ENCODE results near the gene SPRR1A. TPM values are rescaled to one million over a fixed set of nuclear protein-coding genes. Genes with fewer than 3 reads are reported as not detected.

The SPRR1A gene
- total RNA-seq, 1 donor from 2014 or later: not detected

GRCh38 chr1:152959273-152959672 lies 24.6 kb upstream of the SPRR1A start:
- no peak for DNase-seq (ENCODE audit: low spot score)
- Histone ChIP-seq H3K4me3 (no peak overlapping the region), H3K9ac (no peak overlapping the region), H3K4me2 (no peak overlapping the region), H3K27ac (no peak overlapping the region), H3K36me3 (no peaks in the 10 kb centered on the region), H2AFZ (replicated peaks) (no peak overlapping the region), H3K9me3 (ENCODE audit: low read depth) (peaks cover 5% of the 10 kb centered on the region), H4K20me1 (ENCODE audit: low read depth) (no peaks in the 10 kb centered on the region), H3K79me2 (ENCODE audit: low read depth) (no peaks in the 10 kb centered on the region), H3K27me3 (no peaks in the 10 kb centered on the region), H3F3A (ENCODE audit: low read depth) (no peaks in the 10 kb centered on the region), H3K4me1 (no peaks in the 10 kb centered on the region)
- Mint-ChIP-seq H3K27ac (no peak overlapping the region), H3K4me1 (no peaks in the 10 kb centered on the region), H3K4me3 (no peak overlapping the region), H3K27me3 (ENCODE audit: insufficient read depth, low read depth) (no peaks in the 10 kb centered on the region), H3K9me3 (no peaks in the 10 kb centered on the region), H3K36me3 (no peaks in the 10 kb centered on the region)
- TF ChIP-seq EZH2phosphoT487 (IDR thresholded peaks at IDR 0.05): no peak
- no peak for TF ChIP-seq CTCF (IDR thresholded peaks at IDR 0.05)
- no peak for TF ChIP-seq EZH2 (IDR thresholded peaks at IDR 0.05)

GRCh38 chr1:152959801-152960451 lies 24.0 kb upstream of the SPRR1A start:
- TF ChIP-seq CTCF (IDR thresholded peaks at IDR 0.05) (no peak), EZH2 (IDR thresholded peaks at IDR 0.05) (no peak), EZH2phosphoT487 (IDR thresholded peaks at IDR 0.05) (no peak)
- no peak overlapping the region for H2AFZ ChIP-seq (replicated peaks)
- no peak overlapping the region for H3K4me3 ChIP-seq
- Mint-ChIP-seq H3K9me3 (no peaks in the 10 kb centered on the region), H3K4me3 (no peak overlapping the region), H3K36me3 (no peaks in the 10 kb centered on the region), H3K27me3 (ENCODE audit: insufficient read depth, low read depth) (no peaks in the 10 kb centered on the region), H3K4me1 (no peaks in the 10 kb centered on the region), H3K27ac (no peak overlapping the region)
- no peaks in the 10 kb centered on the region for H4K20me1 ChIP-seq (ENCODE audit: low read depth)
- H3K9me3 ChIP-seq (ENCODE audit: low read depth): peaks cover 5% of the 10 kb centered on the region
- H3K36me3 ChIP-seq: no peaks in the 10 kb centered on the region
- H3K4me2 ChIP-seq: no peak overlapping the region
- H3K9ac ChIP-seq: no peak overlapping the region
- no peak overlapping the region for H3K27ac ChIP-seq
- no peaks in the 10 kb centered on the region for H3K79me2 ChIP-seq (ENCODE audit: low read depth)
- no peak for DNase-seq (ENCODE audit: low spot score)
- H3K4me1 ChIP-seq: no peaks in the 10 kb centered on the region
- no peaks in the 10 kb centered on the region for H3K27me3 ChIP-seq
- no peaks in the 10 kb centered on the region for H3F3A ChIP-seq (ENCODE audit: low read depth)

- no peaks in the 10 kb centered on the region for H3K36me3 ChIP-seq
- H3K27ac ChIP-seq: no peak overlapping the region
- no peak overlapping the region for H3K4me3 ChIP-seq
- Mint-ChIP-seq H3K27me3 (ENCODE audit: insufficient read depth, low read depth) (no peaks in the 10 kb centered on the region), H3K36me3 (no peaks in the 10 kb centered on the region), H3K4me1 (no peaks in the 10 kb centered on the region), H3K4me3 (no peak overlapping the region), H3K9me3 (no peaks in the 10 kb centered on the region), H3K27ac (no peak overlapping the region)
- no peaks in the 10 kb centered on the region for H3K79me2 ChIP-seq (ENCODE audit: low read depth)
- H3F3A ChIP-seq (ENCODE audit: low read depth): no peaks in the 10 kb centered on the region
- no peak for DNase-seq (ENCODE audit: low spot score)
- H3K4me1 ChIP-seq: no peaks in the 10 kb centered on the region
- H2AFZ ChIP-seq (replicated peaks): no peak overlapping the region
- no peaks in the 10 kb centered on the region for H4K20me1 ChIP-seq (ENCODE audit: low read depth)
- TF ChIP-seq EZH2phosphoT487 (IDR thresholded peaks at IDR 0.05): no peak
- TF ChIP-seq CTCF (IDR thresholded peaks at IDR 0.05): no peak
- no peak for TF ChIP-seq EZH2 (IDR thresholded peaks at IDR 0.05)
- no peaks in the 10 kb centered on the region for H3K27me3 ChIP-seq
- H3K9me3 ChIP-seq (ENCODE audit: low read depth): peaks cover 5% of the 10 kb centered on the region
- H3K4me2 ChIP-seq: no peak overlapping the region
- no peak overlapping the region for H3K9ac ChIP-seq
These were observed 23.3 kb upstream of the SPRR1A start for GRCh38 chr1:152960452-152961044.

Data from neural progenitor cell (in vitro differentiated cells).